Tongue (tissue), 2 donors: Measurements from ENCODE around the gene DFFA. TPM values are rescaled to one million over a fixed set of nuclear protein-coding genes. Genes with fewer than 3 reads are reported as not detected.
A peak's percentile ranks its signal among the peaks of the same experiment; 100 is the strongest.

Source experiments
- DNase-seq: peaks from one replicate; pipeline ENCODE4 v3.0.0-alpha.2; 2015
- total RNA-seq: library from RNA; depleted of rRNA; stranded (reverse); fragments of >200 nt; gene quantifications from one replicate; pipeline ENCODE4 v1.2.3, GENCODE V29; 2014

The DFFA gene, protein sequence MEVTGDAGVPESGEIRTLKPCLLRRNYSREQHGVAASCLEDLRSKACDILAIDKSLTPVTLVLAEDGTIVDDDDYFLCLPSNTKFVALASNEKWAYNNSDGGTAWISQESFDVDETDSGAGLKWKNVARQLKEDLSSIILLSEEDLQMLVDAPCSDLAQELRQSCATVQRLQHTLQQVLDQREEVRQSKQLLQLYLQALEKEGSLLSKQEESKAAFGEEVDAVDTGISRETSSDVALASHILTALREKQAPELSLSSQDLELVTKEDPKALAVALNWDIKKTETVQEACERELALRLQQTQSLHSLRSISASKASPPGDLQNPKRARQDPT
- 23.5 TPM for total RNA-seq

DNA sequence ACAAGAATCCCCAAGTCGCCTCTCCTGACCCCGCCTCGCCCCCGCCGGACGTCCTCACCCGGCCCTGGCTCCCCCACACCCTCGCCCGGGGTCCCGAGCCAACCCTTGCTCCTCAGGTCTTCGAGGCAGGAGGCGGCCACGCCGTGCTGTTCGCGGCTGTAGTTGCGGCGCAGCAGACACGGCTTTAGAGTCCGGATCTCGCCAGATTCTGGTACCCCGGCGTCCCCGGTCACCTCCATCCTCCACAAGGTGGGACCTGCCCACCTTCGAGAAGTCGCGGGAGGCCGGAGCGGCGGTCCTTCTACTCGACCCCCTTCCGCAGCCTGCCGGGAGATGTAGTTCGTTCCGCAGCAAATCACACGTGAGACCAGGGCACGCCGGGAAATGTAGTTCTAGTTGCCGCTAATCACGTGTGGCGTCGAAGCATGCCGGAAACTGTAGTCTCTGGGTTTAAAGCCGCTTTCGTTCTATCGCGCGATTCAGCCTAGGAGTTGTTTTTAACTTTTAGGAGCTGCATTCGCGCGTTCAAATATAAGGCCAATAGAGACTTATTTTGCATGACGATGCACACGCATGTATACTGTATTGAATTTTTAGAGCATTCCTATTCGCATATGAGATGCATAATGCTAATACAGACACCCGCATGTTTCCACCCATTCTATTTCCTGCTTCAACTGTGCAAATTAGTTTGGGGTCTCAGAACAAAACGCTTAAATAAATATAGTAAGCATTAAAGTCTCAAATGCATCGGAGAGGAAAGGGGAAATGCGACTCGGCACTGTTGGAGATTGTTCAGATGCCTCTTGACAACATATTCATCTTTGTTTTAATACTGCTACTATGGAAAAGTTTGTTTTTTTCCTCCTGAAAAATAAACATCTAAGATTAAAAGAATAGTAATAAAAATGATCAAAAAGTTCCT lies at the start of gene DFFA:
DFFA (minus strand) TSS at position 310 of the 925 bp plus-strand sequence; CDS start at position 239, 71 bp downstream.
- peak; percentile 98 for DNase-seq

DNA sequence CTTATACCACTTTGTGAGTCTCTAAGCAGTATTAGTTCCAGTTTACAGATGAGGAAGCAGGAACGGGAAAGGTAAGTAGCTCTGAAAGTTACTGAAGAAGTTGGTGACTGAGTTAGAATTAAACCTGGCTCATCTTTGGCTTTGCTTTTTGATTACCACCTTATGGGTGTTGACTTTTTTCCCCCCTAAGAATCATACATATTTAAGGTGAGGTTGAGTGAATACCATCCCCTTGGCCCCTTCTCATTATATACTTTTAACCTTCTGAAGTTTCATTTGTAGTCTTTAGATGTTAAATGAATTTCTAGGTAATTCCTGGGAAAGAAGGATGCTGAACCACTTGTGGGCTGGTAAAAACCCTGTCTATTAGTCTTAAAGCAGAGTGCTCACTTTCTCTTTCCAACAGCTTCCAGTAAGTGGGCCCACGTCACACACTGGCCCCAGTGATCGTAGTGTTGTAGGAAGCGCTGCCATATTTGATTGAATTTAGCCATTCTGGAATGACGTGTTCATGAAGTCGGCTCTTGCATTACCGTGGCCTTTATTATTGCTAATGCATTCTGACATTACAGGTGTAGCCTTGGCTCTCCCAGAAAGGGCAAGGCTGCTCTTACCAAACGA lies 49.3 kb upstream of the DFFA start:
- DNase-seq, result no peak

DNA sequence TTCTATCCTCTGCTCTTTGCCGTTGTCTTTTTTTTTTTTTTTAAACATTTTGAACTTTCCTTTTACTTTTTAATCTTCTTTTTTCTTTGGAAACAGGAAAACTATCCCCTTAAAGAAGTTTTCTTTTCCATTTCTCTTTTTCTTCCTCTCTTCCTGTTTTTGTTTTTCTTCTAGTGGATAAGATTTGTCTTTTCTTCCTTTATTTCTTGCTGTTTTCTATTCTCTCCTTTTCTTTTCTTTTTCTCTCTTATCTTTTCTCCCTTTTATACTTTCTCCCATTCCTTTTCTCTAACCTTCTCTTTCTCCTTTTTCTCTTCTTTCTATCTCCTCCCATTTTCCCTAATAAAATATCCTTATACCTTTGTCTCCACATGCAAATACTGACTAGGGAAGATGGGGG lies 48.6 kb upstream of the DFFA start:
- no peak for DNase-seq

DNA sequence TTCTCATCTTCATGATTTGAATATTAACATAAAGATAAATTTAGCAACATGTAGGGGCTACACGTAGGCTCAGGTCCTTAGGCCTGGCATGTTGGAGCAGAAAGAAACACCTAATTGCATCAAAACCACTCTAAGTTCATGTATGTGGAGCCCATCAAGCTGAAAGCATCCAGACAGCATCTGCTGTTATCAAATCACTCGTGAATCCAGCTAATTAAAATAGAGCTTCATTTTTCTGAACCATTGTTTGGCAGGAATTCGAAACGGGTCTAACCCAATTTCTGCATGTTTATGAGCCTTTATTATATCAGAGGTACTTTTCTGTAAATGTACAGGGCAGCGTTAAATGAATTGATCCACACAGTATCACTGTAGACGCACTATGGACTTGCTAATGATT lies 48.2 kb upstream of the DFFA start:
- DNase-seq, result no peak

DNA sequence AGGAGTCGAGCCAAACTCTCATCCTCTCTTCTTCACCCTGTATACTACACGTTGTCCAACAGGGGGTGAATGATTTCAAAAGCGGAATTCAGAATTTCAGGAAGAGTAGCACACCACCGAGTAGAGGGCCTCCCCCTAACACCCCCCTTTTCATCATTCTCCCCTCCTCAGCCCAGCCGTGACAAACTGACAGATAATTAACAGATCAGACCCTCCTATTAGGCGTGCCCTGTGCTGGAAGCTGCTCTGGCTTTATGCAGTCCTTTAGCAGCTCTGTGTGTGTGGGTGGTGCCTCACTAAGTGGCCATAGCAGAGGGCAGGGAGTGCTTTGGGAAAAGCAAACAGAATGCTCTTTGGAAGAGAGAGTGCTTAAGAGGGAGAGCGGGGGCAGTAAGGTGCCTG lies 46.7 kb upstream of the DFFA start:
- no peak for DNase-seq

DNA sequence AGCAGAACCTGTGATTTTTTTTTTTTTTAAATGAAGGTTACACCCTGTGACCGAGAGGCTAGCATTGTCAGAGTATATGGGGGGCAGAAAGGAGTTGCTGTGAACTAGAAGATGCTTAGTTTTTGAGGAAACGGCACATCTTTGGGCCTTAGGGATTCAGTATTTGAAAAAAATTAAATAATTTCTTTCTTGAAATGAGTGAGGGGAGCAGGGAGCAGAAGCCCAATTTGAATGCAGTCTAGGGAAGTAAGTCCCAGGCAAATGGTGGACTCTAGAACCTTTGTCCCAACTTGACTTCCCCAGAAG lies 45.3 kb upstream of the DFFA start:
- no peak for DNase-seq

DNA sequence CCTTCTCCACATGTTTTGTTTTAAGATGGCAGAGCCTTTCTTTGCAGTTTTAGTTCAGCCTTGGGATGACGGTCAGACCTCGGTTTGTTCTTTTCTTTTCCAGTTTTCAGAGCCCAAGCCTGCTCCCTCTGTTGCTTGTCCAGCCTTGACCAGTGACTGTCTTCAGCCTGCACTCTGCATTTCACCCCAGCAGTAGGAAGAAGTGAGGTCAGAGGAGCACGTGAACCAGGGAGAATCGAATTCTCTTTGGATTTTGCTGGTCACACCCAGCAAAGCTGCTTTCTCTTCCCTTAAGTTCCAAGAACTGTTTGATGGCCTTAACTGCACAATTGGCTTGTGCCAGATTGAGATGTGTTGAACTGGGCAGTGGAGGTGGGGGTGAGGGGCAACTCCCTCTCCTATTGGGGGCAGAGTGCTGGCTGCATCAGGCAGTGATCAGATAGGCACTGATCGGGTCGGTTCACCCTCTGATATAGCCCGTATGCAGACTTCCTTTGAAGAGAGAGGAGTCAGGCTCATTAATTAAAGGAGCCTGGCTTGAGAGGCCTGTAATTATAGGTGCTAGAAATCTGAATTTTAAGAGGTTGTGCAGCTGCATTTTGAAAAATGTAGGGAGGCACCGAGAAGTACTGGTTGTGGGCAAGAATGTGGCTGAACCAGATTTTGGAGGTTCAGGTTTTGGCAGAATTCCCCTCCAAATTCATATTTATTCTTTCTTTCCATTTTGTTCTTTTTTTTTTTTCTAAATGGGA lies 44.8 kb upstream of the DFFA start:
- DNase-seq, result no peak

DNA sequence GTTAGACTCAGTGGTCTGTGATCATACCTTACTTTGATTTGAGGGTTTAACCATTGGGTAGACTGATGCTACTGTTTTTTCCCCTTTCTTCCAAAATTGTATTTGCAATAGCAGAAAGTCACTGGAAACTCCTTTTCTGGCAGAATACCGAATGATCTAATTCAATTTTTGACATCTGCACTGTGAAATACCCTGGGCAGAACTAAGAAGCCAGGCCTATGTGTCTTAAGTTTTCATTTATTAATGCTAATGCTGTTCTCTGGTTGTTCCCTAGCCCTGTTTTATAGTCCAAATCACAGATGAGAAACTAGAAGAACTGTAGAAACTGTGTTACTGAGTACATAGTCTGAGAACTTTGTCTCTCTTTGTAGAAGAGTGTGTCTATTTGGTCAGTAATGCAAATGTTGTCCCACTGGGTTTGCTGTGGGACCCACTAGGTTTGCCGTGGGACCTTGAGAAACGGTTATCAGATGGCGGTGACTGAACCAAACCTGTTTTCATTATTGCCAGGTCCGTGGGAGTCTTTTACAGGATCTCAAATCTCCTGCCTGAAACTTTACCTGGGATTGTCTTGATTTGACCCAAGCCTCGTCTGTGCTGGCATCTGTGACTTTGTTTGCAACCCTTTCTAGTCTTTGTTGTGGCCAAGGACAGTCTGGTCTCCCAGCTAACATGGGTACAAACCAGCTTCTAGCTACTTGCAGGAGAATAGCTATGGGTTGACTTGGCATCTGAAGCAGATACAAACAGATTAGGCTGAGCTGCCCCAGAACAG lies 43.8 kb upstream of the DFFA start:
- no peak for DNase-seq

DNA sequence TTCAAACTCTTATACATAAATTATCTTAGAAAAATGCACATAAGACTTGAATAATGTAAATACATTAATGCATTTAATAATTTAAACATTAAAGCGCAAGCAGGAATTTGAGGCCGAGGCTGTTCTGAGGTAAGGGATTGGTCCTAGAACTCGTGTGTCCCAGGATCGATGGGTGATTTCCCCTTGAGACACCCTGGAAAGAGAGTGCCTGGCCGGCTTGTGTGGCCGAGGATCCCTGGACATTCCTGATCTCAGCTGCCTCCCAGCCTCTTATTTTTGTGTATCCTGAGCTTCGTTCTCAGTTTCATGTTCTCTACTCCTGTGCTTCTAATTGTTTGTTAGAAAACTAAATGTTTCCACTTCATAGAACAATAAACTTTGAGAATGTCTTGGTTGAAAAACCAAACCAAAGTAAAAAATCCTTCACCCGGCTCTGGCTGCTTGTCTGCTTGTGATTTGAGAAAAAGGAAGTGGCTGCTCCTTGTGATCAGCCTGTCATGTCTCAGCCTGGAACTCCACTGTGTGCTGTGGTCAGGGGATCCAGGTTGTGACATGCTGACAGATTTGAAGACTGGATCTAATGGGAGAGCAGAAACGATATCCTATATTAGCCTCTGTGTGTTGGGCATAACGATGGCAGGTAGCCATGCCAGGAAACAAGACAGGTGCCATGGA lies 43.1 kb upstream of the DFFA start:
- no peak for DNase-seq

DNA sequence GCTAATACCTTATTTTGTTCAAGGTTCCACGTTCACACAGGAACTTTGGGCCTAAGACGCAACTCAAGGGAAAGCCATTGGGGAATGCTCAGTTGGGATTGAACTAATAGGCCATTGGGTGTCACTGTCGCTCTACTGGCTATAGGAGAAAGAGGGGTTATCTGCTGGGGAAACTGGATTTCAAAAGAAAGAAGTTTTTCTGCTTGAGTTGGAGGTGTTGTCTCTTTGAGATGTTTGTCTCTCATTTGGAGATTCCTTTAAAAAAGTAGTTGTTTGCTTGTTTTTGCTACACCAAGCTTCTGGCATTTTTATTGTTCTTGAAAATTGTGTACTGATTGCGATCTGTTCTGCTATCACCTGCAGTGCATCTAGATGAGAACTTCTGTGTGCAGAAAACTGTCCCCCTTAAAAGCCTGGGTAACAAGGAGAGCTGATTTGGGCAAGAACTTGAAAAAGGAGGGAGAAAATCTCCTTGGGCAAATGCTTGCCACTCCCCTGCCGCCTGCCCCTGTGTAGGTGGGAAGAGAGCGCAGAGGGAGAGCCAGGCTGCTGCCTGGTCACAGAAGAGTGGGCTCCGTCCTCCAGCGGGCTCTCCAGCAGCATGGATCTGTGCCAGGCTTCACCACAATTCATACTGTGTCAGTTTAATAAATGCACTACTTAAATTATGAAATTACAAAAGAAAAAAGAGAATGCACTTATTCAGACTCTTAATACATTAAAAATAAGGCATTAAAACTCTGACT lies 42.3 kb upstream of the DFFA start:
- DNase-seq, result peak; percentile 64

DNA sequence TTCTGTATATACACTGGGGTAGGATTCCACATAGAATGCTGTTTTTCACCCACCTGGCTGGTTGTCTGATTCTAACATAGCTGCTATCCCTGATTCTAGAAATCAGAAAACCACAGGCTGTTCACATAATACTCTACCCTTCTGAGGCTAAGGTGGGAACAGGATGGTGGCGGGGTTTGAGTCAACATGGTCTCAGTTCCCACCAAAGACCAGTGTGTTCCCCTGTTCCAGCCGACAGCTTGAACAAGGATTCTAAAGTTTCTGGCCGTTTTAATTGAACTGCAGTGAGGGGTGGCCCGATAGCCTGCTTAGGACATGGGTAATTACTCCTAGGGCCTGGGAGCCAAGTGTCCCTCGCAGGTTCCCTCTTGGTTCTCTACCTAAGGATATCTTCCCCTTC lies 40.9 kb upstream of the DFFA start:
- DNase-seq, result no peak

DNA sequence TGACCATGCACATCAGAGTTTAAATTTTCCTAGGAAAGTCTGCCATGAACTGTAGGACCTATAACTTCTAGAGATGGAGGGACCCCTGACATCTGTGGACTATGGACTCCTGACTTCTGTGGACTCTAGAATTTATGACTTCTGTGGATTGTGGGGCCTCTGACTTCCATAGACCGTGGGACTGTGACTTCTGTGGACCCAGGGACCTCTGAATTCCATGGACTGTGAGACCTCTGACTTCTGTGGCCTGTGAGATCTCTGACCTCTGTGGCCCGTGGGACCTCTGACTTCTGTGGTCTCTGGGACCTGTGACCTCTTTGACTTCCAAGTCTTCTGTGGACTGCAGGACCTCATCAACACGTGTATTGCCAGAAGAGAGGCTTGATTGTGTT lies 39.2 kb upstream of the DFFA start:
- DNase-seq, result no peak

DNA sequence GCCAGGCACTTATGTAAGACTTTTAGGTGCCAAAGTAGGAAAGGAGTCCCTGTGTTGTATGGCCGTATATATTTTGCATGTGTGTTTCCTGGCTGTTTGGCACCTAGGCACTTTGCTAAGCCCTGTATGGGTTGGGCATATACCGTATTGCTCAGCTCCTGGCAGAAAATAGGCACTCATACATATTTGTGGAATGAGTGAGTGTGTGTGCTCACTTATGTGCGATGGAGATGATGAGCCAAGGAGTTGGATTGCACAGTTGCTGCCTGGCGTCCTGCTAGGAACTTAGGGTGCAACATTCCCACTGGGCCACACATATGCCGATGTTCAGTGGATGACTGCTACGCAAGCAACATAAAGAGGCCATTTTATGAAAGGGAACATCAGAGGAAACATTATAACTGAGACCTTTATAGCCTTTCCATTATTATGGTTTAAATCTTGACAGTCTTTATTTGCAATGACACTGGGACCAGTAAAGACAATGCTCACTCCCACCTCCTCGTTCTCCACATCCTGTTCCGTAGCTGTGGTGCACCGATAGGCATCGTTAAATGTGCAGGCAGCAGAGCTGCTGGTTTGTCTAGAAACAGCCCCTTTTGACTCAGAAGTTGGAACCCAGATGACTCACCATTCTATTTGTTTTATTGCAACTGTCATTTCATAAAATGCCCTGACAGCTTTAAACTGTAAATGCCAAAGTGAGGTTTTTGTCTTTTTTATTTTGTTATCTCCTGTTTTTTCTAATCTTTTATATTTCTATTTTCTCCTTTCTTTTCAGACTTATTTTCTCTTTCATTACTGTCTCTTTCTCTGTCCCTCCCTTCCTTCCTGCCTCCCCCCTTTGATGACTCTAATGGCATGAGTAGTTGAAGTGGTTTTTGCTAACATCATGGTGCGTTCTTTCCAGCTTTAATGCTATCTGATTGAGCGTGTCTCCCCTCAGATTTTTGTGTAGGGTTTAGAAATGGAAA lies 38.5 kb upstream of the DFFA start:
- no peak for DNase-seq

DNA sequence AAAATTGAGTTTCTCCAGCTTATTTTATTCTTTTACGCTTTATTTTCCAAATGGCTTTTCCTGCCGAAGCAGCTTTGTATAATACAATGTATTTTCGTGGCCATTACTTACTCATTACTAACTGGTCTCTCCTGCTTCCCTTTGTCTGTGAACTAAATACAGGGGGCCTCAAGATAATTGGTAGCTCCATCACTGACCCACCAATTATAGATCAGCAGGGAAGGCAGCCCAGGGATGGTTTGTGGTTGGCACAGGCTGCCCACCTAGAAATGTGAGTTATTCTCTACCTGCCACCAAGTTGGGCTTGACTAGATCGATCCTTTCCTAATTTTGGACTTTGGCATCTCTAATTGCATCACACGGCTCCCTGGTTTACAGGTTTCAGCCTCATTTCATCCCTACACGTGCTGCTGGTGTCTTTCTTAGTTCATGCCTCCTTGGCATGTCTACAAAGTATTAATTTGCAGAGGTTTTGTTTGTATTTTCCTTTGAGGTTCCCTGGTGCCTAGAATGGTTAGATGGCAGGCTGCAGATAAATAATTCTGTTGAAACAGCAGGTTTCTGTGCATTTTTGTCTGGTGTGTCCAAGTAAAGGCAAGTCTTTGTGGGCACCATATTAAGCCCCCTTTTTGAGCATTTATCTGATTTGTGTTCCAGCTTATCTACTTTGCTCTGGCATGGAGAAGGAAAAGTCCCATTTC lies 37.6 kb upstream of the DFFA start:
- DNase-seq, result no peak

DNA sequence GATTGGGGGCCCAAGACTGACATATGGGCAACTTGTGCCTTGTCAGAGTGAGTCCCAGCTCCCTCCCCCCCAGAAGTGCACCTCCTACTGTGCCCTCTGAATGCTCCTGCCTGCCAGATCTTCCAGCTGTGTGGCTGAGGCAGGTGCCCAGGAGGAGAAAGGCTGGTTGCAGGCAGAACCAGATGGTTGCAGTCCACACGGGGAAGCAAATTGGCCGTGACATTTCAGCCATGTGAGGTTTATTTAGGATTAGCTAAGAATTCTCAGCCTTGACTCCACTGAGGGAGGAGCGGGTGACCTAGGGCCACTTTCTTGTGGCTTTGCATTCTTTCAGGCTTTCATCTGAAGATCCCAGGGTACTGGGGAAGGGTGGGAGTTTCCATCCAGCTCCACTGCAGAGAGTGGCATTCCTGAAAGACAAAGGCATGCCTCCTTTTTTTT lies 36.2 kb upstream of the DFFA start:
- DNase-seq, result peak; percentile 85

DNA sequence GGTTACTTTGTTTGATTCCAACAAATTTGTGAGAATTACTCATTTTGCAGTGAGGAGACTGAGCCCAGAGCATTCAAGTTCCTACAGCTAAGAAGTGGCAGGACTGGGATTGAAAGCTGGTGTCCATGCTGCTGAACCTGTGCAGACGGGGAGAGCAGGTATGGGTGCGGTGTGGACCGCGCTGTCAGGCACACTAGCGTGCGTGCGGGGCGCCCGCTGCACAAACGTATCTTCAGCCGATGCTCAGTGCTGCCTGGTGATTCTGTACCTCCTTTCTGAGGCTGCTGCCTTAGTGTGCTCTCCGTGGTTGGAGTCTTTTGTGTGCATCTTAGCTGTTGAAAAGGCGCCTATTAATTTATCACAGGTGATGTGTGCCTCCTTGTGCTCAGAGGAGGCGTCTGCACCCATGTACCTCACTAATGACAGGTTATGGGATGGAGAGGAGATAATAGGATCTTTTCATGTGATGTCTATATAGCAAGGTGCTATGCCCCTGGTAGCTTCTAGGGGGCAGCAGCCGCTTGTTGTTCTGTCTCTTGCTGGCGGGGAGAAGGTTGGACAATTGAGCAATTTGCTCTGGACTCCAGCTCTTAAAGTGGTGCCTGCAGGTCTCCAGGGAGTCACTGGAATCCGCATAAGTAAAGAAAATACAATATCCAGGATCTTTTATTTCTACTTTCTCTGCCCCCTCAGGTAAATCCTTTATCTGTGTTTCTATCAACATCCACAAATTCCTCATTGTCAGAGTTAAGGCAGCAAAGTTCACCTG lies 35.0 kb upstream of the DFFA start:
- peak; percentile 70 for DNase-seq

DNA sequence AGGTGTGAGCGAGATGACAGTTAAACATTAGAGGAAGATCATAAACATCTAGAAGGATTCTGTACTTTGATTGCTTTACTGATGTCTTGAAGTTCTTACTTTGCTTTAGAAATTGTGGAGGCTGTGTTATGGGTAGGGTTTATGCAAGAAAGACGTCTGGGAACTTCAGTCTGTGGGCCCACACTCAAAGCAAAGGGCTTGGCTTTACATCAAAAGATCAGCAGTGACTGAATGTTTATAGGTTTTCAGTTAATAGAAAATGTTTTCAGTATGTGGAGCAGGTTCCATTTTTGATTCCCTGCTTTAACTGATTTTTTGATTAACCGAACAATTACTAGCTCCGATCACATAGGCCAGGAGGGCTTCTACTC lies 34.3 kb upstream of the DFFA start:
- DNase-seq, result no peak
